Osteocyte (in vitro differentiated cells): ENCODE data around the gene C20orf173. TPM values are rescaled to one million over a fixed set of nuclear protein-coding genes. Genes with fewer than 3 reads are reported as not detected.
"Not testable (repeated sequence)": the region's sequence is repeated elsewhere in the genome, so short reads cannot be mapped to it uniquely, and the experiment has no call there.

Experiments
- DNase-seq: peaks from one replicate; pipeline ENCODE4 v3.0.0; 2021; ENCODE audit warnings: mixed read lengths; ENCODE audit not compliant: unreplicated experiment; ENCODE audit errors: extremely low spot score
- H3K27ac Mint-ChIP-seq: one replicate; pipeline ENCODE4 v1.8.0; 2021; ENCODE audit warnings: mild to moderate bottlenecking, mixed read lengths; ENCODE audit not compliant: unreplicated experiment
- H3K27me3 Mint-ChIP-seq: one replicate; pipeline ENCODE4 v1.8.0; 2021; ENCODE audit warnings: mixed read lengths; ENCODE audit not compliant: unreplicated experiment
- H3K36me3 Mint-ChIP-seq: one replicate; pipeline ENCODE4 v1.8.0; 2021; ENCODE audit warnings: mixed read lengths; ENCODE audit not compliant: unreplicated experiment
- H3K4me1 Mint-ChIP-seq: one replicate; pipeline ENCODE4 v1.8.0; 2021; ENCODE audit warnings: mixed read lengths; ENCODE audit not compliant: unreplicated experiment
- H3K4me3 Mint-ChIP-seq: one replicate; pipeline ENCODE4 v1.8.0; 2021; ENCODE audit warnings: mild to moderate bottlenecking, moderate library complexity, mixed read lengths; ENCODE audit not compliant: unreplicated experiment
- H3K9me3 Mint-ChIP-seq: one replicate; pipeline ENCODE4 v1.8.0; 2021; ENCODE audit warnings: mixed read lengths; ENCODE audit not compliant: unreplicated experiment
- total RNA-seq: library from RNA; stranded (reverse); gene quantifications from 2 replicates; pipeline ENCODE4 v1.2.1, GENCODE V29; 2021
- TF ChIP-seq, protein P1 (sequence below): fragments of 200-600 bp; sonication (generic); IDR thresholded peaks from 2 replicates; pipeline ENCODE4 v1.5.0; 2021; ENCODE audit warnings: antibody characterized with exemption, mild to moderate bottlenecking, moderate library complexity

The C20orf173 gene
- total RNA-seq, 1 donor from 2014 or later, result not detected

DNA sequence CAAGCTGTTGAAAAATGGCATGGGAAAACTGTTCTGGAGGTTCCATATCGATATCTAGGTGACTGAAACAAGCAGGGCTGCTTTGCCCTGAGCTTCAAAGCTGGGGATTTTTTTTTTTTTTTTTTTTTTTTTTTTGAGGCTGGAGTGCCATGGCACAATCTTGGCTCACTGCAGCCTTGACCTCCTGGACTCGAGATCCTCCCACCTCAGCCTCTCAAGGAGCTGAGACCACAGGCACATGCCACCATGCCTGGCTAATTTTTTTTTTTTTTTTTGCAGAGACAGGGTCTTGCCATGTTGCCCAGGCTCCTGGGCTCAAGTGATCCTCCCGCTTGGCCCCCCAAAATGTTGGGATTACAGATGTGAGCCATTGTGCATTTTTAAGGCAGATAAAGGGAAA, 23.5 kb upstream of the C20orf173 start:
- Mint-ChIP-seq H3K27ac (no peak overlapping the region), H3K4me1 (no peaks in the 10 kb centered on the region), H3K4me3 (no peak overlapping the region), H3K27me3 (no peaks in the 10 kb centered on the region), H3K36me3 (peaks cover 33% of the 10 kb centered on the region), H3K9me3 (no peaks in the 10 kb centered on the region)
- TF ChIP-seq, protein P1, sequence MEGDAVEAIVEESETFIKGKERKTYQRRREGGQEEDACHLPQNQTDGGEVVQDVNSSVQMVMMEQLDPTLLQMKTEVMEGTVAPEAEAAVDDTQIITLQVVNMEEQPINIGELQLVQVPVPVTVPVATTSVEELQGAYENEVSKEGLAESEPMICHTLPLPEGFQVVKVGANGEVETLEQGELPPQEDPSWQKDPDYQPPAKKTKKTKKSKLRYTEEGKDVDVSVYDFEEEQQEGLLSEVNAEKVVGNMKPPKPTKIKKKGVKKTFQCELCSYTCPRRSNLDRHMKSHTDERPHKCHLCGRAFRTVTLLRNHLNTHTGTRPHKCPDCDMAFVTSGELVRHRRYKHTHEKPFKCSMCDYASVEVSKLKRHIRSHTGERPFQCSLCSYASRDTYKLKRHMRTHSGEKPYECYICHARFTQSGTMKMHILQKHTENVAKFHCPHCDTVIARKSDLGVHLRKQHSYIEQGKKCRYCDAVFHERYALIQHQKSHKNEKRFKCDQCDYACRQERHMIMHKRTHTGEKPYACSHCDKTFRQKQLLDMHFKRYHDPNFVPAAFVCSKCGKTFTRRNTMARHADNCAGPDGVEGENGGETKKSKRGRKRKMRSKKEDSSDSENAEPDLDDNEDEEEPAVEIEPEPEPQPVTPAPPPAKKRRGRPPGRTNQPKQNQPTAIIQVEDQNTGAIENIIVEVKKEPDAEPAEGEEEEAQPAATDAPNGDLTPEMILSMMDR, result no peak
- no peak for DNase-seq

DNA sequence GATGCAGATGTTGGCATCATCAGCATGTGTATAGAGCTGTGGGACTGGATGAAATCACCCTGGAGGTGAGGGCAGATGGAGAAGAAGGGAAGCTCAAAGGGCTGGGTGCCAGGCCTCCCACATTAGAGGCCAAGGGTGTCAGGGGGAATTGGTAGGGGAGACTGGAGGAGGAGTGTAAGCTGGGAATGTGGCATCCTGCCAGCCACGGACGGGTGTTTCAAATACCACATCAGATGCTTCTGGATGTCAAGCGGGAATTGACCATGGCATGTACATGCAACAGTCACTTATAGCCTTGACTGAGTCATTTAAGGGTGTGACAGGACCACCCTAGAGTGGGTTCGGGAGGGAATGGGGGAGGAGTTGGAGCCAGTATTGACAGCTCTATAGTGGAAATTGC, 22.1 kb upstream of the C20orf173 start:
- Mint-ChIP-seq H3K36me3 (peaks cover 29% of the 10 kb centered on the region), H3K4me1 (no peaks in the 10 kb centered on the region), H3K9me3 (no peaks in the 10 kb centered on the region), H3K27me3 (no peaks in the 10 kb centered on the region), H3K27ac (no peak overlapping the region), H3K4me3 (no peak overlapping the region)
- no peak for DNase-seq
- TF ChIP-seq, protein P1, result no peak

DNA sequence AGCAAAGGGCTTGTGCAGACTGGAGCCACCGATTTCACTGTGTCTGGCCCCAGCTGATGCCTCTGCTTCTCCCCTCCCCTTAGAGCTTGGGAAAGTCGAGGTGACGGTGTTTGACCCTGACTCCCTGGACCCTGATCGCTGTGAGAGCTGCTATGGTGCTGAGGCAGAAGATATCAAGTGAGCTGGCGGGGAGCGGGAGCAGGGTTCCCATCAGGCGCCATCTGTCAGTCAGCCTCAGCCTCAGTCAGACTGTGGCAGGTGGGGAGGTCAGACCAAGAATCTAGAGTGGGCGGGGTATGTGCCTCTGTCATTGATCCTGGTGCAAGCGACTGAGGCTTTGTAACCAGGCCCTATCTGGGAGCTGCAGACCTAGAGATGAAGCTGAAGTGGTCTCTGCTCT, 17.9 kb upstream of the C20orf173 start:
- H3K27ac Mint-ChIP-seq, result no peak overlapping the region
- no peaks in the 10 kb centered on the region for H3K9me3 Mint-ChIP-seq
- H3K36me3 Mint-ChIP-seq, result peaks cover 18% of the 10 kb centered on the region
- DNase-seq, result no peak
- no peak overlapping the region for H3K4me3 Mint-ChIP-seq
- peaks cover 9% of the 10 kb centered on the region for H3K4me1 Mint-ChIP-seq
- TF ChIP-seq, protein P1, result no peak
- H3K27me3 Mint-ChIP-seq, result no peaks in the 10 kb centered on the region

DNA sequence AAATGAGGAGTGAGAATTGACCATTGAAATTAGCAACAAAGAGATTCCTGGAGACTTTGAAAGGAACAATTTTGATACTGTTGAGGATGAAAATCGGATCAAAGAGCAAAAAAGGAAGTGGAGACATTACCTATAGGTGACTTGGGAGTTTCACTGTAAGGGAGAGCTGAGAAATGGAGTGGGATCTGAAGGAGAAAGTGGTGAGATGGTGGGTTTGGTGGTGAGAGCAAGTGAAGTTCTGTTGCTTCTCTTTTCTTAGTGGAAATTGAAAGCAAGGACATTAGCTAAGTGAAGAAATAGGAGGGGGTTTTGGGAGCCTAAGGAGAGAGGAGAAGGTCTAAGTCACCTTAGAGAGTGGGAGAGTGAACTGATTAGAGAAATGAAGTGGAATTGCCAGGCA, 16.7 kb upstream of the C20orf173 start:
- Mint-ChIP-seq H3K4me1 (peaks cover 17% of the 10 kb centered on the region), H3K9me3 (no peaks in the 10 kb centered on the region), H3K27me3 (no peaks in the 10 kb centered on the region), H3K4me3 (no peak overlapping the region), H3K27ac (no peak overlapping the region), H3K36me3 (peaks cover 18% of the 10 kb centered on the region)
- TF ChIP-seq, protein P1, result no peak
- DNase-seq, result no peak

DNA sequence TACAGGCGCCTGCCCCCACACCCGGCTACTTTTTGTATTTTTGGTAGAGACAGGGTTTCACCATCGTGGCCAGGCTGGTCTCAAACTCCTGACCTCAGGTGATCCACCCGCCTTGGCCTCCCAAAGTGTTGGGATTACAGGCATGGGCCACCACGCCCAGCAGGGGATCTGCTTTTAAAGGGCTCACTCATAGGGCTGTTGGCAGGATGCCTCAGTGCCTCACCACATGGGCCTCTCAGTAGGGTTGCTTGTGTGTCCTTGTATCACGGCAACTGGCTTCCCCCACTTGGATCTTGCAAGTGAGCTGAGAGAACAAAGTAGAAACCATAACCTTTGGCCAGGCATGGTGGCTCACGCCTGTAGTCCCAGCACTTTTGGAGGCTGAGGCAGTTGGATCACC, 15.5 kb upstream of the C20orf173 start:
- not testable (repeated sequence) for H3K27me3 Mint-ChIP-seq, H3K9me3 Mint-ChIP-seq, DNase-seq, H3K4me3 Mint-ChIP-seq, H3K27ac Mint-ChIP-seq
- peaks cover 16% of the 10 kb centered on the region for H3K36me3 Mint-ChIP-seq
- H3K4me1 Mint-ChIP-seq, result peaks cover 18% of the 10 kb centered on the region

DNA sequence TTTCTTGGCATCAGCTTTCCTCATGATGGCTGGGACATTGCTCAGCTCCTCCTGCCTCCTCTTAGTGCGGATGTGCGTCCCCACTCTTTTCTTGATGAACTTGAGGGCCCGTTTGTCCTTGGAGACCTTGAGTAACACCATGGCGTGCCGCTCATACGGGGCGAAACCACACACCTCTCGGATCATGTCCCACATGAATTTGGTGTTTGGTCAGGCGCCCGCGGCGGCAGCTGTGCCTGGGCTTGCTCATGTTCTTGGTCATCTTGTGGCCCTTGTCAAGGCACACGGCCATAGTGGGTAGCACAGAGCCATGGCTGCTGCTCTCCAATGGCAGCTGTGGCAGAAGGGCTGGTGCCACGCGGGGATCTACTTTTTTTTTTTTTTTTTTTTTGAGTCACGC, 15.0 kb upstream of the C20orf173 start:
- Mint-ChIP-seq H3K4me3 (no peak overlapping the region), H3K36me3 (peaks cover 14% of the 10 kb centered on the region), H3K27me3 (no peaks in the 10 kb centered on the region), H3K27ac (no peak overlapping the region), H3K4me1 (peaks cover 18% of the 10 kb centered on the region), H3K9me3 (no peaks in the 10 kb centered on the region)
- no peak for DNase-seq
- TF ChIP-seq, protein P1, result no peak
